HEK293T (cell line): ENCODE measurements around the gene PLXND1.

Experiments
- CTCF ChIA-PET: fragments of 350-600 bp; formaldehyde crosslinking; extraction: SDS; loops from one replicate; lab custom pipeline; 2021; ENCODE audit warnings: antibody characterized with exemption, inconsistent platforms; lab: Yijun Ruan, JAX
- POLR2A ChIA-PET: fragments of 350-600 bp; formaldehyde crosslinking; extraction: SDS; loops from one replicate; lab custom pipeline; 2020; ENCODE audit warnings: antibody characterized with exemption, inconsistent platforms; lab: Yijun Ruan, JAX
- DNase-seq: peaks from one replicate; pipeline ENCODE4 v3.0.0; 2012; ENCODE audit warnings: mixed read lengths; ENCODE audit errors: extremely low spot score
- ARNT ChIP-seq: fragments of 450-650 bp; IDR thresholded peaks from 2 replicates; pipeline ENCODE4 v1.6.1; 2017; ENCODE audit warnings: mild to moderate bottlenecking
- BHLHE40 ChIP-seq: fragments of 450-650 bp; IDR thresholded peaks from 2 replicates; pipeline ENCODE4 v1.6.1; 2016; ENCODE audit warnings: mild to moderate bottlenecking, moderate library complexity, borderline replicate concordance
- CTBP1 ChIP-seq: fragments of 450-650 bp; IDR thresholded peaks from 2 replicates; pipeline ENCODE4 v1.6.1; 2016; ENCODE audit warnings: borderline replicate concordance
- ELF4 ChIP-seq: fragments of 450-650 bp; IDR thresholded peaks from 2 replicates; pipeline ENCODE4 v1.6.1; 2017; ENCODE audit warnings: antibody characterized with exemption
- FOXA1 ChIP-seq: fragments of 450-650 bp; IDR thresholded peaks from 2 replicates; pipeline ENCODE4 v1.6.1; 2016; ENCODE audit warnings: mild to moderate bottlenecking
- FOXK2 ChIP-seq: fragments of 450-650 bp; IDR thresholded peaks from 2 replicates; pipeline ENCODE4 v1.6.1; 2016; ENCODE audit warnings: mild to moderate bottlenecking
- FOXM1 ChIP-seq: fragments of 450-650 bp; IDR thresholded peaks from 2 replicates; pipeline ENCODE4 v1.6.1; 2017; ENCODE audit warnings: mild to moderate bottlenecking, borderline replicate concordance
- HDGF ChIP-seq: fragments of 450-650 bp; IDR thresholded peaks from 2 replicates; pipeline ENCODE4 v1.6.1; 2017; ENCODE audit warnings: antibody characterized with exemption, borderline replicate concordance
- L3MBTL2 ChIP-seq: fragments of 450-650 bp; conservative IDR thresholded peaks from 2 replicates; pipeline ENCODE4 v1.6.1; 2016; ENCODE audit warnings: mild to moderate bottlenecking
- LEF1 ChIP-seq: fragments of 450-650 bp; IDR thresholded peaks from 2 replicates; pipeline ENCODE4 v1.6.1; 2017; ENCODE audit warnings: mild to moderate bottlenecking, borderline replicate concordance
- NFRKB ChIP-seq: fragments of 450-650 bp; IDR thresholded peaks from 2 replicates; pipeline ENCODE4 v1.6.1; 2016; ENCODE audit warnings: mild to moderate bottlenecking, moderate library complexity
- PKNOX1 ChIP-seq: fragments of 450-650 bp; IDR thresholded peaks from 2 replicates; pipeline ENCODE4 v1.6.1; 2016
- SP1 ChIP-seq: fragments of 450-650 bp; IDR thresholded peaks from 2 replicates; pipeline ENCODE4 v1.6.1; 2017
- SUZ12 ChIP-seq: fragments of 450-650 bp; IDR thresholded peaks from 2 replicates; pipeline ENCODE4 v1.6.1; 2016; ENCODE audit warnings: mild to moderate bottlenecking
- TARDBP ChIP-seq: fragments of 450-650 bp; IDR thresholded peaks from 2 replicates; pipeline ENCODE4 v1.6.1; 2016
- ZNF384 ChIP-seq: fragments of 450-650 bp; IDR thresholded peaks from 2 replicates; pipeline ENCODE4 v1.6.1; 2016

Gene PLXND1

GRCh38 chr3:129619726-129620162 is 13.3 kb upstream of the PLXND1 start:
- no peak for TF ChIP-seq NFRKB
- no peak for TF ChIP-seq ARNT
- TF ChIP-seq HDGF = no peak
- TF ChIP-seq FOXA1 = no peak
- TF ChIP-seq FOXK2 = no peak
- no peak for TF ChIP-seq LEF1
- TF ChIP-seq PKNOX1 = no peak
- TF ChIP-seq SUZ12 = no peak
- TF ChIP-seq TARDBP = no peak
- no peak for TF ChIP-seq CTBP1
- no peak for TF ChIP-seq BHLHE40
- TF ChIP-seq ELF4 = no peak
- no peak for TF ChIP-seq L3MBTL2
- no peak for TF ChIP-seq FOXM1
- no peak for TF ChIP-seq ZNF384
- no peak for TF ChIP-seq SP1
- DNase-seq = no peak
- ChIA-PET POLR2A (no interaction called here), CTCF (no interaction called here)

- TF ChIP-seq L3MBTL2 = no peak
- TF ChIP-seq FOXM1 = no peak
- TF ChIP-seq SP1 = no peak
- no peak for TF ChIP-seq HDGF
- no peak for TF ChIP-seq ARNT
- no peak for TF ChIP-seq LEF1
- TF ChIP-seq CTBP1 = no peak
- no peak for DNase-seq
- ChIA-PET CTCF (no interaction called here), POLR2A (no interaction called here)
Observed at GRCh38 chr3:129618901-129619671, 12.6 kb upstream of the PLXND1 start.

- CTCF ChIA-PET = no interaction called here
- POLR2A ChIA-PET = no interaction called here
- no peak for DNase-seq
- TF ChIP-seq ZNF384 (no peak), PKNOX1 (no peak), BHLHE40 (no peak), ARNT (no peak), L3MBTL2 (no peak), FOXA1 (no peak), HDGF (no peak), SP1 (no peak), TARDBP (no peak), CTBP1 (no peak), SUZ12 (no peak), FOXK2 (no peak), LEF1 (no peak)
Observed at GRCh38 chr3:129618186-129618820, 11.8 kb upstream of the PLXND1 start.

- TF ChIP-seq TARDBP (no peak), SUZ12 (no peak), ZNF384 (no peak), L3MBTL2 (no peak), FOXA1 (no peak), LEF1 (no peak), HDGF (no peak), NFRKB (no peak), ARNT (no peak), SP1 (no peak), FOXK2 (no peak), PKNOX1 (no peak), BHLHE40 (no peak), CTBP1 (no peak), FOXM1 (no peak), ELF4 (no peak)
- DNase-seq = no peak
- CTCF ChIA-PET = no interaction called here
- POLR2A ChIA-PET = interaction anchor here (1.5 kb wide), 1 partner anchor 9 kb away, joined by 6 read pairs; no protein-coding TSS in a partner anchor
Observed at GRCh38 chr3:129617381-129618185, 11.1 kb upstream of the PLXND1 start.

- ChIA-PET CTCF (no interaction called here), POLR2A (interaction anchor here (1.5 kb wide), 1 partner anchor 9 kb away, joined by 6 read pairs; no protein-coding TSS in a partner anchor)
- TF ChIP-seq ZNF384 = no peak
- no peak for TF ChIP-seq FOXK2
- no peak for TF ChIP-seq LEF1
- TF ChIP-seq BHLHE40 = no peak
- TF ChIP-seq TARDBP = no peak
- no peak for TF ChIP-seq ARNT
- no peak for TF ChIP-seq FOXM1
- no peak for TF ChIP-seq L3MBTL2
- no peak for TF ChIP-seq ELF4
- no peak for TF ChIP-seq PKNOX1
- TF ChIP-seq HDGF = no peak
- TF ChIP-seq NFRKB = no peak
- TF ChIP-seq FOXA1 = no peak
- no peak for DNase-seq
Observed at GRCh38 chr3:129616713-129617112, 10.2 kb upstream of the PLXND1 start.
